PC-3 (cell line): ENCODE measurements around the gene FAAP100.

Experiments used
- CTCF ChIP-seq: fragments of 300-600 bp; sonication (generic); conservative IDR thresholded peaks from 2 replicates; pipeline ENCODE4 v1.5.1; 2017; ENCODE audit warnings: antibody characterized with exemption, low read depth, mild to moderate bottlenecking, low read length
- EZH2 ChIP-seq: fragments of 300-600 bp; sonication (generic); IDR thresholded peaks from one replicate; pipeline ENCODE4 v1.6.1; 2017; ENCODE audit warnings: antibody characterized with exemption, mild to moderate bottlenecking, low read length; ENCODE audit not compliant: unreplicated experiment
- EZH2phosphoT487 ChIP-seq: fragments of 300-600 bp; sonication (generic); IDR thresholded peaks from 2 replicates; pipeline ENCODE4 v1.6.1; 2018; ENCODE audit warnings: mild to moderate bottlenecking, antibody characterized with exemption, low read length, borderline replicate concordance

DNA sequence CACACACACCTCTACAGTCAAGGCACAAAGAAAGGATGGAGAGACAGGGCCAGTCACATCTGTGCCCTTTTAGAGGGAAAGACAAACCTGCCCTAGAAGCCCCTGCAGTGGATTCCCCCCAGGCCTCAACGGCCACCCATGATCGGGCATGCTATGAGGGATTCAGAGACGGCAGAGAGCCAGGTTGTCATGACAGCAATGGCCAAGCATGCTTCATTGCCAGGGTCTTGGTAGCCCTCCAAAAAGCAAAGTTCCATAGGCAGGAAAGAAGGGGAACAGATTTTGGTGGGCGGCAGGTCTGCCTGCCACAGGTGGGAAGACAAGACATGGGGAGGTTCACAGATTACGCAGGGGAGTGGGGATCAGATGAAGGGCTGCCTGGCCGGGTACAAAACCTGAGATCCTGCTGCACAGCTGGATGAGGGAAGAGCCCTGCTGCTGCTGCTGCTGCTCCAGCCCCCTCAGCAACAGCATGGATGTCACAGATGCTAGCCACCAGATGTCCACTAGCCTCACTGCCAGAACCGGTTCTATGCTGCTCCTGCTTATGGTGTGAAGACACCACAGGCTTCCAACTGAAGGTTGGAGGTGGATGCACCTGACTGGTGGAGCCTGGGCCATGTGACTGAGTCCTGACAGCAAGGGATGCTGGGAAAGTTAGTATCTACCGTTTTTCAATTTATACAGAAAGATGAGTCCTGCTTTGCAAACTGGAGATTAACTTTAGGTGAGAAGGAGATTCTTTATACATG lies 57.4 kb downstream of the FAAP100 start:
- TF ChIP-seq CTCF (no peak), EZH2 (no peak), EZH2phosphoT487 (no peak)
